ENCODE measurements around the gene JADE2. TPM values are rescaled to one million over a fixed set of nuclear protein-coding genes. Genes with fewer than 3 reads are reported as not detected.
A peak's percentile ranks its signal among the peaks of the same experiment; 100 is the strongest.
"Not testable (repeated sequence)": the region's sequence is repeated elsewhere in the genome, so short reads cannot be mapped to it uniquely, and the experiment has no call there.

The JADE2 gene
- total RNA-seq, 1 donor from 2014 or later: 2.1 TPM

DNA sequence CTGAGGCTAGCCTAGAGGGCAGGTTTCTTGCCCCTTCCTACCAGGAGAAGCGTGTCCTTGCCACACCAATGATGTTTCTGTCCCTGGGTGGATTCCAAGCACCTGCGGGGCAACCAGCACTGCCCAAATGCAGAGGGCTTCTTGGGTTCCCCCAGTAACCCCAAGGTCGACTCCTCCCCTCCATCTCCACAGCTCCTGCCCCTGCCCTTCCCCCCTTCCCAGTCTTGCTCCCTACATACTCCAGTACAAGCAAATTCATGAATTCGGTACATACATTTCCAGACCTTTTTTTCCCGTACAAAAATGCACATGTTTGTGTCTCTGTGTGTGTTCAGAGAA, 12.8 kb upstream of the JADE2 start:
- TF ChIP-seq, protein P1, sequence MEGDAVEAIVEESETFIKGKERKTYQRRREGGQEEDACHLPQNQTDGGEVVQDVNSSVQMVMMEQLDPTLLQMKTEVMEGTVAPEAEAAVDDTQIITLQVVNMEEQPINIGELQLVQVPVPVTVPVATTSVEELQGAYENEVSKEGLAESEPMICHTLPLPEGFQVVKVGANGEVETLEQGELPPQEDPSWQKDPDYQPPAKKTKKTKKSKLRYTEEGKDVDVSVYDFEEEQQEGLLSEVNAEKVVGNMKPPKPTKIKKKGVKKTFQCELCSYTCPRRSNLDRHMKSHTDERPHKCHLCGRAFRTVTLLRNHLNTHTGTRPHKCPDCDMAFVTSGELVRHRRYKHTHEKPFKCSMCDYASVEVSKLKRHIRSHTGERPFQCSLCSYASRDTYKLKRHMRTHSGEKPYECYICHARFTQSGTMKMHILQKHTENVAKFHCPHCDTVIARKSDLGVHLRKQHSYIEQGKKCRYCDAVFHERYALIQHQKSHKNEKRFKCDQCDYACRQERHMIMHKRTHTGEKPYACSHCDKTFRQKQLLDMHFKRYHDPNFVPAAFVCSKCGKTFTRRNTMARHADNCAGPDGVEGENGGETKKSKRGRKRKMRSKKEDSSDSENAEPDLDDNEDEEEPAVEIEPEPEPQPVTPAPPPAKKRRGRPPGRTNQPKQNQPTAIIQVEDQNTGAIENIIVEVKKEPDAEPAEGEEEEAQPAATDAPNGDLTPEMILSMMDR (IDR thresholded peaks at IDR 0.05; ENCODE audit: partially characterized antibody, unreplicated experiment): no peak
- H3K36me3 Mint-ChIP-seq (ENCODE audit: unreplicated experiment): no peaks in the 10 kb centered on the region
- peaks cover 17% of the 10 kb centered on the region for H3K4me1 Mint-ChIP-seq (ENCODE audit: low read depth, unreplicated experiment)
- H3K27me3 Mint-ChIP-seq (ENCODE audit: unreplicated experiment): peaks cover 2% of the 10 kb centered on the region
- no peaks in the 10 kb centered on the region for H3K9me3 Mint-ChIP-seq (ENCODE audit: unreplicated experiment)
- H3K4me3 Mint-ChIP-seq (ENCODE audit: unreplicated experiment): no peak overlapping the region
- H3K27ac Mint-ChIP-seq (ENCODE audit: unreplicated experiment): no peak overlapping the region
- DNase-seq: no peak

- Mint-ChIP-seq H3K4me3 (ENCODE audit: unreplicated experiment) (no peak overlapping the region), H3K27me3 (ENCODE audit: unreplicated experiment) (peaks cover 2% of the 10 kb centered on the region), H3K36me3 (ENCODE audit: unreplicated experiment) (no peaks in the 10 kb centered on the region), H3K9me3 (ENCODE audit: unreplicated experiment) (no peaks in the 10 kb centered on the region), H3K27ac (ENCODE audit: unreplicated experiment) (peak overlapping the region; percentile 57), H3K4me1 (ENCODE audit: low read depth, unreplicated experiment) (peaks cover 17% of the 10 kb centered on the region)
- DNase-seq: peak; percentile 41
- TF ChIP-seq, protein P1 (IDR thresholded peaks at IDR 0.05; ENCODE audit: partially characterized antibody, unreplicated experiment): no peak
Measured at GRCh38 chr5:134515801-134516200, 9.7 kb upstream of the JADE2 start.

- H3K27ac Mint-ChIP-seq (ENCODE audit: unreplicated experiment); H3K36me3 Mint-ChIP-seq (ENCODE audit: unreplicated experiment); H3K27me3 Mint-ChIP-seq (ENCODE audit: unreplicated experiment); H3K9me3 Mint-ChIP-seq (ENCODE audit: unreplicated experiment); DNase-seq; H3K4me3 Mint-ChIP-seq (ENCODE audit: unreplicated experiment): not testable (repeated sequence)
- peaks cover 14% of the 10 kb centered on the region for H3K4me1 Mint-ChIP-seq (ENCODE audit: low read depth, unreplicated experiment)
Measured at GRCh38 chr5:134516984-134517383, 8.5 kb upstream of the JADE2 start.

GRCh38 chr5:134517553-134517952, 7.9 kb upstream of the JADE2 start:
- Mint-ChIP-seq H3K4me1 (ENCODE audit: low read depth, unreplicated experiment) (peaks cover 14% of the 10 kb centered on the region), H3K27me3 (ENCODE audit: unreplicated experiment) (peaks cover 2% of the 10 kb centered on the region), H3K9me3 (ENCODE audit: unreplicated experiment) (no peaks in the 10 kb centered on the region), H3K4me3 (ENCODE audit: unreplicated experiment) (no peak overlapping the region), H3K36me3 (ENCODE audit: unreplicated experiment) (no peaks in the 10 kb centered on the region), H3K27ac (ENCODE audit: unreplicated experiment) (no peak overlapping the region)
- DNase-seq: no peak
- TF ChIP-seq, protein P1 (IDR thresholded peaks at IDR 0.05; ENCODE audit: partially characterized antibody, unreplicated experiment): no peak

DNA sequence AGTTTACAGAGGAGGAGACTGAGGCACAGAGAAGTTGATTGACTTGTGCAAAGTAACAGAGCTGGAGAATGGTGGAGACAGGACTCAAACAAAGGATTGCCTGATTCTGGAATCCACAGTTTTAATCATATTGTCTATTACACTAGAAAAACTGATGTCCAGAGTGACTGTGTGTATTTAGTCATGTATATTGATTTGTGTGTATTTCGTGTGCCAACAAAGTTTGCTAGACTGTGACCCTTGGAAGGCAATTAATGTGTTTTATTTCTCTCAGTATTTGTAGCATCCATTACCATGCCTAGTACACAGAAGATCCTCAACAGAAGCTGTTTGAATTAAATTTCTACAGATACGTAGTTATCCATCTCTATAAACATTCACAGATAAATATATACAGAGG, 5.5 kb upstream of the JADE2 start:
- Mint-ChIP-seq H3K4me1 (ENCODE audit: low read depth, unreplicated experiment) (peaks cover 11% of the 10 kb centered on the region), H3K36me3 (ENCODE audit: unreplicated experiment) (no peaks in the 10 kb centered on the region), H3K27ac (ENCODE audit: unreplicated experiment) (no peak overlapping the region), H3K4me3 (ENCODE audit: unreplicated experiment) (no peak overlapping the region), H3K9me3 (ENCODE audit: unreplicated experiment) (peaks cover 3% of the 10 kb centered on the region), H3K27me3 (ENCODE audit: unreplicated experiment) (peaks cover 6% of the 10 kb centered on the region)
- DNase-seq: no peak
- TF ChIP-seq, protein P1 (IDR thresholded peaks at IDR 0.05; ENCODE audit: partially characterized antibody, unreplicated experiment): no peak

- peaks cover 5% of the 10 kb centered on the region for H3K9me3 Mint-ChIP-seq (ENCODE audit: unreplicated experiment)
- DNase-seq: no peak
- TF ChIP-seq, protein P1 (IDR thresholded peaks at IDR 0.05; ENCODE audit: partially characterized antibody, unreplicated experiment): no peak
- H3K4me1 Mint-ChIP-seq (ENCODE audit: low read depth, unreplicated experiment): peaks cover 3% of the 10 kb centered on the region
- H3K27me3 Mint-ChIP-seq (ENCODE audit: unreplicated experiment): peaks cover 6% of the 10 kb centered on the region
- H3K36me3 Mint-ChIP-seq (ENCODE audit: unreplicated experiment): no peaks in the 10 kb centered on the region
- H3K4me3 Mint-ChIP-seq (ENCODE audit: unreplicated experiment): no peak overlapping the region
- H3K27ac Mint-ChIP-seq (ENCODE audit: unreplicated experiment): no peak overlapping the region
Measured at GRCh38 chr5:134521841-134522240, 3.6 kb upstream of the JADE2 start.

All from glutamatergic neuron (in vitro differentiated cells).